ENCODE measurements around the gene SMIM23. TPM values are rescaled to one million over a fixed set of nuclear protein-coding genes. Genes with fewer than 3 reads are reported as not detected.

SMIM23 gene
- total RNA-seq, 1 experiment from 2014 or later, result not detected

DNA sequence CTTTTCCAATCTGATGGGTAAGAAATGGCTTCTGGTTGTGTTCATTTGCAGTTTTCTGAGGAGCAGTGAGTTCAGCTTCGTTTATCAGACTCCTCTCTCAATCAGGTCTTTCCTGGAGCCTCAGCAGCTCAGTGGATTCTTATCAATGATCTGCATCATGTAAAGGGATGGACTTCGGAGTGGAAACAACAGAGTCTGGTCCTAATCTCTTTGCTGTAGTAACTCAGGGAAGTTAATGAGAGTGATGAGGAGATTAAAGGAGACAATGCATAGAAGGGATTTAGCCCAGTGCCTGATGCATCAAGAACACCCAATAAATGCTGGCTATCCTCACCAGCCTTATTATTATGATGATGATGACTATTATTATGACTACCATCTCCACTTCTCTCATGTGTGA lies 47.2 kb downstream of the SMIM23 start:
- no TSS peak for BruUV-seq (replicated peaks)
- intact Hi-C loops (cut with micrococcal nuclease), result no loop called here
- H3K4me3 Mint-ChIP-seq (ENCODE audit: unreplicated experiment), result no peak overlapping the region
- peaks cover 15% of the 10 kb centered on the region for H3K9me3 Mint-ChIP-seq (ENCODE audit: unreplicated experiment)
- no peaks in the 10 kb centered on the region for H3K4me1 Mint-ChIP-seq (ENCODE audit: insufficient read depth, unreplicated experiment)
- DNase-seq (ENCODE audit: unreplicated experiment), result no peak
- H3K27me3 Mint-ChIP-seq (ENCODE audit: insufficient read depth, unreplicated experiment), result no peaks in the 10 kb centered on the region
- H3K36me3 Mint-ChIP-seq (ENCODE audit: insufficient read depth, unreplicated experiment), result peaks cover 7% of the 10 kb centered on the region
- POLR2A ChIA-PET, result interaction anchor here (0.9 kb wide), 1 partner anchor 12 kb away, joined by 4 read pairs; no protein-coding TSS in a partner anchor
- H3K27ac Mint-ChIP-seq (ENCODE audit: low read depth, unreplicated experiment), result no peak overlapping the region
- CTCF ChIA-PET, result interaction anchor here (0.6 kb wide), 1 partner anchor 1199 kb away, joined by 3 read pairs; no protein-coding TSS in a partner anchor
- TF ChIP-seq CTCF (IDR thresholded peaks at IDR 0.05; ENCODE audit: unreplicated experiment), result no peak

DNA sequence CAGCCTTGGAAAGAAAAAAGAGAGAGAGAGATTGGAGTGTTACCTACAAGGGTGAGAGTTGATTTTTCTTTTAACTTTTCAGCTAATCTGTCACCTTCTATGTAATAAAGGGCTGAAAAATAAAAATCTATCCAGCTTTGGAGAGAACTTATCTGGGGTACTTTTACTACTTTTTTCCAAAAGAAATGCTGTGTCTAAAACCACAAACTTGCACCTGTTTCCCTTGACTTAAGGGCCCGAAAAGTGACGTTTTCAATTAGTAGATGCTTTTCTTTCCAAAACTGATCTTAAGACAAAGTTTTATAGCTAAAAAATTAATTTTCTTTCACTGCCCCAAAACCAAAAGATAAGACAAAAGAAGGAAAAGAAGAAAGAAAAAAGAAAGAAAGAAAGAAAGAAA lies 48.8 kb downstream of the SMIM23 start:
- BruUV-seq (replicated peaks), result no TSS peak
- Mint-ChIP-seq H3K36me3 (ENCODE audit: insufficient read depth, unreplicated experiment) (peaks cover 7% of the 10 kb centered on the region), H3K9me3 (ENCODE audit: unreplicated experiment) (peaks cover 15% of the 10 kb centered on the region), H3K4me3 (ENCODE audit: unreplicated experiment) (no peak overlapping the region), H3K27ac (ENCODE audit: low read depth, unreplicated experiment) (no peak overlapping the region), H3K27me3 (ENCODE audit: insufficient read depth, unreplicated experiment) (no peaks in the 10 kb centered on the region), H3K4me1 (ENCODE audit: insufficient read depth, unreplicated experiment) (no peaks in the 10 kb centered on the region)
- intact Hi-C loops (cut with micrococcal nuclease), result no loop called here
- ChIA-PET CTCF (interaction anchor here (0.7 to 1.4 kb wide), 4 partner anchors 15 to 492 kb away, joined by 3 to 6 read pairs (median 4); partner anchors contain the start of gene FGF18), POLR2A (no interaction called here)
- no peak for DNase-seq (ENCODE audit: unreplicated experiment)
- TF ChIP-seq CTCF (IDR thresholded peaks at IDR 0.05; ENCODE audit: unreplicated experiment), result no peak

GRCh38 chr5:171835066-171835465 lies 49.4 kb downstream of the SMIM23 start:
- intact Hi-C loops (cut with micrococcal nuclease), result no loop called here
- POLR2A ChIA-PET, result no interaction called here
- Mint-ChIP-seq H3K36me3 (ENCODE audit: insufficient read depth, unreplicated experiment) (peaks cover 7% of the 10 kb centered on the region), H3K4me1 (ENCODE audit: insufficient read depth, unreplicated experiment) (no peaks in the 10 kb centered on the region), H3K27me3 (ENCODE audit: insufficient read depth, unreplicated experiment) (no peaks in the 10 kb centered on the region), H3K27ac (ENCODE audit: low read depth, unreplicated experiment) (no peak overlapping the region), H3K4me3 (ENCODE audit: unreplicated experiment) (no peak overlapping the region), H3K9me3 (ENCODE audit: unreplicated experiment) (peaks cover 15% of the 10 kb centered on the region)
- TF ChIP-seq CTCF (IDR thresholded peaks at IDR 0.05; ENCODE audit: unreplicated experiment), result no peak
- CTCF ChIA-PET, result interaction anchor here (1.0 kb wide), 1 partner anchor 15 kb away, joined by 3 read pairs; no protein-coding TSS in a partner anchor
- no TSS peak for BruUV-seq (replicated peaks)
- peak; percentile 50 for DNase-seq (ENCODE audit: unreplicated experiment)

GRCh38 chr5:171837522-171837921 lies 51.9 kb downstream of the SMIM23 start:
- Mint-ChIP-seq H3K27me3 (ENCODE audit: insufficient read depth, unreplicated experiment) (no peaks in the 10 kb centered on the region), H3K4me1 (ENCODE audit: insufficient read depth, unreplicated experiment) (no peaks in the 10 kb centered on the region), H3K9me3 (ENCODE audit: unreplicated experiment) (no peaks in the 10 kb centered on the region), H3K27ac (ENCODE audit: low read depth, unreplicated experiment) (no peak overlapping the region), H3K36me3 (ENCODE audit: insufficient read depth, unreplicated experiment) (peaks cover 7% of the 10 kb centered on the region), H3K4me3 (ENCODE audit: unreplicated experiment) (no peak overlapping the region)
- DNase-seq (ENCODE audit: unreplicated experiment), result no peak
- no TSS peak for BruUV-seq (replicated peaks)
- POLR2A ChIA-PET, result interaction anchor here (0.6 to 1.2 kb wide), 2 partner anchors 292 to 362 kb away, joined by 3 to 6 read pairs; no protein-coding TSS in a partner anchor
- CTCF ChIA-PET, result interaction anchor here (0.9 to 2.3 kb wide), 3 partner anchors 231 to 419 kb away, joined by 3 to 13 read pairs (median 3); no protein-coding TSS in a partner anchor
- no peak for TF ChIP-seq CTCF (IDR thresholded peaks at IDR 0.05; ENCODE audit: unreplicated experiment)
- intact Hi-C loops (cut with micrococcal nuclease), result no loop called here
